ENCODE measurements around the gene BIRC6.
"Not testable (repeated sequence)": the region's sequence is repeated elsewhere in the genome, so short reads cannot be mapped to it uniquely, and the experiment has no call there.

GRCh38 chr2:32328679-32329078, 28.1 kb upstream of the BIRC6 start:
- not testable (repeated sequence) for TF ChIP-seq ZNF274 (IDR thresholded peaks at IDR 0.05; ENCODE audit: borderline replicate concordance, extremely low read depth, low read length); SP4 (IDR thresholded peaks at IDR 0.05; ENCODE audit: low read length); POLR2AphosphoS5 (IDR thresholded peaks at IDR 0.05; ENCODE audit: low read depth, low read length); GABPA (IDR thresholded peaks at IDR 0.05; ENCODE audit: borderline replicate concordance, insufficient read depth, low read length); NRF1 (IDR thresholded peaks at IDR 0.05; ENCODE audit: low read depth, low read length); YY1 (IDR thresholded peaks at IDR 0.05; ENCODE audit: low read depth, low read length); JUN (IDR thresholded peaks at IDR 0.05; ENCODE audit: low read depth, low read length)
- TF ChIP-seq, protein P1, sequence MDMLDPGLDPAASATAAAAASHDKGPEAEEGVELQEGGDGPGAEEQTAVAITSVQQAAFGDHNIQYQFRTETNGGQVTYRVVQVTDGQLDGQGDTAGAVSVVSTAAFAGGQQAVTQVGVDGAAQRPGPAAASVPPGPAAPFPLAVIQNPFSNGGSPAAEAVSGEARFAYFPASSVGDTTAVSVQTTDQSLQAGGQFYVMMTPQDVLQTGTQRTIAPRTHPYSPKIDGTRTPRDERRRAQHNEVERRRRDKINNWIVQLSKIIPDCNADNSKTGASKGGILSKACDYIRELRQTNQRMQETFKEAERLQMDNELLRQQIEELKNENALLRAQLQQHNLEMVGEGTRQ (IDR thresholded peaks at IDR 0.05; ENCODE audit: low read length), result not testable (repeated sequence)
- TF ChIP-seq, protein P2, sequence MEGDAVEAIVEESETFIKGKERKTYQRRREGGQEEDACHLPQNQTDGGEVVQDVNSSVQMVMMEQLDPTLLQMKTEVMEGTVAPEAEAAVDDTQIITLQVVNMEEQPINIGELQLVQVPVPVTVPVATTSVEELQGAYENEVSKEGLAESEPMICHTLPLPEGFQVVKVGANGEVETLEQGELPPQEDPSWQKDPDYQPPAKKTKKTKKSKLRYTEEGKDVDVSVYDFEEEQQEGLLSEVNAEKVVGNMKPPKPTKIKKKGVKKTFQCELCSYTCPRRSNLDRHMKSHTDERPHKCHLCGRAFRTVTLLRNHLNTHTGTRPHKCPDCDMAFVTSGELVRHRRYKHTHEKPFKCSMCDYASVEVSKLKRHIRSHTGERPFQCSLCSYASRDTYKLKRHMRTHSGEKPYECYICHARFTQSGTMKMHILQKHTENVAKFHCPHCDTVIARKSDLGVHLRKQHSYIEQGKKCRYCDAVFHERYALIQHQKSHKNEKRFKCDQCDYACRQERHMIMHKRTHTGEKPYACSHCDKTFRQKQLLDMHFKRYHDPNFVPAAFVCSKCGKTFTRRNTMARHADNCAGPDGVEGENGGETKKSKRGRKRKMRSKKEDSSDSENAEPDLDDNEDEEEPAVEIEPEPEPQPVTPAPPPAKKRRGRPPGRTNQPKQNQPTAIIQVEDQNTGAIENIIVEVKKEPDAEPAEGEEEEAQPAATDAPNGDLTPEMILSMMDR (IDR thresholded peaks at IDR 0.05; ENCODE audit: control extremely low read depth in 1 of 3, insufficient read depth in 1 of 3, low read depth in 1 of 3, low read length in 3 of 3), result not testable (repeated sequence)

Measured in H1 (cell line).